Suprapubic skin (tissue), 4 donors: Measurements from ENCODE around the gene RPL36A.

Source experiments
- POLR2A ChIP-seq, 2 donors: fragments of 450-650 bp; IDR thresholded peaks; one replicate each; pipeline ENCODE4 v1.6.1; 2017; ENCODE audit warnings: antibody characterized with exemption in 2 of 2, mild to moderate bottlenecking in 2 of 2, moderate library complexity in 2 of 2
- POLR2AphosphoS5 ChIP-seq, 3 donors: sonication (generic); formaldehyde crosslinking; IDR thresholded peaks; one replicate each; pipeline ENCODE4 v1.6.1; 2017; ENCODE audit warnings: antibody characterized with exemption in 3 of 3
- TF ChIP-seq, protein P1 (sequence below), 2 donors: fragments of 200-600 bp in 1 of 2; fragments of 450-650 bp in 1 of 2; sonication (generic) in 1 of 2; IDR thresholded peaks; one replicate each; pipeline ENCODE4 v1.5.1; 2016 to 2019; ENCODE audit warnings: antibody characterized with exemption in 2 of 2, mild to moderate bottlenecking in 1 of 2, moderate library complexity in 1 of 2

GRCh38 chrX:101386542-101386885 lies 4.3 kb upstream of the RPL36A start:
- TF ChIP-seq, protein P1, sequence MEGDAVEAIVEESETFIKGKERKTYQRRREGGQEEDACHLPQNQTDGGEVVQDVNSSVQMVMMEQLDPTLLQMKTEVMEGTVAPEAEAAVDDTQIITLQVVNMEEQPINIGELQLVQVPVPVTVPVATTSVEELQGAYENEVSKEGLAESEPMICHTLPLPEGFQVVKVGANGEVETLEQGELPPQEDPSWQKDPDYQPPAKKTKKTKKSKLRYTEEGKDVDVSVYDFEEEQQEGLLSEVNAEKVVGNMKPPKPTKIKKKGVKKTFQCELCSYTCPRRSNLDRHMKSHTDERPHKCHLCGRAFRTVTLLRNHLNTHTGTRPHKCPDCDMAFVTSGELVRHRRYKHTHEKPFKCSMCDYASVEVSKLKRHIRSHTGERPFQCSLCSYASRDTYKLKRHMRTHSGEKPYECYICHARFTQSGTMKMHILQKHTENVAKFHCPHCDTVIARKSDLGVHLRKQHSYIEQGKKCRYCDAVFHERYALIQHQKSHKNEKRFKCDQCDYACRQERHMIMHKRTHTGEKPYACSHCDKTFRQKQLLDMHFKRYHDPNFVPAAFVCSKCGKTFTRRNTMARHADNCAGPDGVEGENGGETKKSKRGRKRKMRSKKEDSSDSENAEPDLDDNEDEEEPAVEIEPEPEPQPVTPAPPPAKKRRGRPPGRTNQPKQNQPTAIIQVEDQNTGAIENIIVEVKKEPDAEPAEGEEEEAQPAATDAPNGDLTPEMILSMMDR (IDR thresholded peaks at IDR 0.05), result no peak
- no peak for TF ChIP-seq POLR2A (IDR thresholded peaks at IDR 0.05)
- TF ChIP-seq POLR2AphosphoS5 (IDR thresholded peaks at IDR 0.05), result no peak
